ENCODE data around the gene P2RX6. TPM values are rescaled to one million over a fixed set of nuclear protein-coding genes. Genes with fewer than 3 reads are reported as not detected.

P2RX6 gene
- total and polyA plus RNA-seq, 9 of the 15 experiments (the other 6 are each of a cell fraction or from before 2014, with no cell fraction given) = 0.01 to 3.9 (median 1.5) TPM; not detected in 1

DNA sequence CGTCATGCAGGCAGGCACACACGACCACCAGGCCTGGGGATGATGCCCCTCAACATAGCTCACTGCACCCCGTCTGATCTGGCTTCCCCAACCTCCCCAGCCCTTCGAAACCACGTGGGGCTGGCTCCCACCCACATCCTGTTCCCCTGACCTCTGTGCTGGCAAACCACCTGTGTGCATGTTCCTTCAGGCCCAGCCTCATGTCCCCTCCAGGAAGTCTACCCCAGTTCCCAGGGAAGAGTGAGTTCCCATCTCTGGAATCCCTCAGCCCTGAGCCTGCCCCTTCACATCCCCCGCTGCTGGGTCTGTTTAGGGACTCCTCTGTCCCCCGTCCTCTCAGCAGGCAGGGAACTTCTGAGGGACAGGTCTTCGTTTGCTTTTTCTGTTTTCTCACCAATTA is 10.3 kb downstream of the P2RX6 start (continued):
- TF ChIP-seq ZNF512 (tag; IDR thresholded peaks at IDR 0.05) = no peak
- TF ChIP-seq, protein P1, sequence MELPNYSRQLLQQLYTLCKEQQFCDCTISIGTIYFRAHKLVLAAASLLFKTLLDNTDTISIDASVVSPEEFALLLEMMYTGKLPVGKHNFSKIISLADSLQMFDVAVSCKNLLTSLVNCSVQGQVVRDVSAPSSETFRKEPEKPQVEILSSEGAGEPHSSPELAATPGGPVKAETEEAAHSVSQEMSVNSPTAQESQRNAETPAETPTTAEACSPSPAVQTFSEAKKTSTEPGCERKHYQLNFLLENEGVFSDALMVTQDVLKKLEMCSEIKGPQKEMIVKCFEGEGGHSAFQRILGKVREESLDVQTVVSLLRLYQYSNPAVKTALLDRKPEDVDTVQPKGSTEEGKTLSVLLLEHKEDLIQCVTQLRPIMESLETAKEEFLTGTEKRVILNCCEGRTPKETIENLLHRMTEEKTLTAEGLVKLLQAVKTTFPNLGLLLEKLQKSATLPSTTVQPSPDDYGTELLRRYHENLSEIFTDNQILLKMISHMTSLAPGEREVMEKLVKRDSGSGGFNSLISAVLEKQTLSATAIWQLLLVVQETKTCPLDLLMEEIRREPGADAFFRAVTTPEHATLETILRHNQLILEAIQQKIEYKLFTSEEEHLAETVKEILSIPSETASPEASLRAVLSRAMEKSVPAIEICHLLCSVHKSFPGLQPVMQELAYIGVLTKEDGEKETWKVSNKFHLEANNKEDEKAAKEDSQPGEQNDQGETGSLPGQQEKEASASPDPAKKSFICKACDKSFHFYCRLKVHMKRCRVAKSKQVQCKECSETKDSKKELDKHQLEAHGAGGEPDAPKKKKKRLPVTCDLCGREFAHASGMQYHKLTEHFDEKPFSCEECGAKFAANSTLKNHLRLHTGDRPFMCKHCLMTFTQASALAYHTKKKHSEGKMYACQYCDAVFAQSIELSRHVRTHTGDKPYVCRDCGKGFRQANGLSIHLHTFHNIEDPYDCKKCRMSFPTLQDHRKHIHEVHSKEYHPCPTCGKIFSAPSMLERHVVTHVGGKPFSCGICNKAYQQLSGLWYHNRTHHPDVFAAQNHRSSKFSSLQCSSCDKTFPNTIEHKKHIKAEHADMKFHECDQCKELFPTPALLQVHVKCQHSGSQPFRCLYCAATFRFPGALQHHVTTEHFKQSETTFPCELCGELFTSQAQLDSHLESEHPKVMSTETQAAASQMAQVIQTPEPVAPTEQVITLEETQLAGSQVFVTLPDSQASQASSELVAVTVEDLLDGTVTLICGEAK (IDR thresholded peaks at IDR 0.05) = no peak
- TF ChIP-seq, protein P1 (CRISPR knock-in tag; IDR thresholded peaks at IDR 0.05) = no peak
- TF ChIP-seq NCOA6 (IDR thresholded peaks at IDR 0.05) = no peak
- 0 out of 2 replicates have a peak, but pooled peaks have one; percentile 27 for TF ChIP-seq STAT6 (CRISPR knock-in tag; IDR thresholded peaks at IDR 0.05)
- TF ChIP-seq, protein P2, sequence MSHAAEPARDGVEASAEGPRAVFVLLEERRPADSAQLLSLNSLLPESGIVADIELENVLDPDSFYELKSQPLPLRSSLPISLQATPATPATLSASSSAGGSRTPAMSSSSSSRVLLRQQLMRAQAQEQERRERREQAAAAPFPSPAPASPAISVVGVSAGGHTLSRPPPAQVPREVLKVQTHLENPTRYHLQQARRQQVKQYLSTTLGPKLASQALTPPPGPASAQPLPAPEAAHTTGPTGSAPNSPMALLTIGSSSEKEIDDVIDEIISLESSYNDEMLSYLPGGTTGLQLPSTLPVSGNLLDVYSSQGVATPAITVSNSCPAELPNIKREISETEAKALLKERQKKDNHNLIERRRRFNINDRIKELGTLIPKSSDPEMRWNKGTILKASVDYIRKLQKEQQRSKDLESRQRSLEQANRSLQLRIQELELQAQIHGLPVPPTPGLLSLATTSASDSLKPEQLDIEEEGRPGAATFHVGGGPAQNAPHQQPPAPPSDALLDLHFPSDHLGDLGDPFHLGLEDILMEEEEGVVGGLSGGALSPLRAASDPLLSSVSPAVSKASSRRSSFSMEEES (CRISPR knock-in tag; IDR thresholded peaks at IDR 0.05) = no peak
- no peak for TF ChIP-seq TEAD4 (IDR thresholded peaks at IDR 0.05; ENCODE audit: low read length)
- peak; percentile 85; the same call in 1 of the 2 replicates for TF ChIP-seq TEAD4 (CRISPR knock-in tag; IDR thresholded peaks at IDR 0.05; ENCODE audit: borderline replicate concordance)
- TF ChIP-seq, protein P3, sequence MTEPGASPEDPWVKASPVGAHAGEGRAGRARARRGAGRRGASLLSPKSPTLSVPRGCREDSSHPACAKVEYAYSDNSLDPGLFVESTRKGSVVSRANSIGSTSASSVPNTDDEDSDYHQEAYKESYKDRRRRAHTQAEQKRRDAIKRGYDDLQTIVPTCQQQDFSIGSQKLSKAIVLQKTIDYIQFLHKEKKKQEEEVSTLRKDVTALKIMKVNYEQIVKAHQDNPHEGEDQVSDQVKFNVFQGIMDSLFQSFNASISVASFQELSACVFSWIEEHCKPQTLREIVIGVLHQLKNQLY (CRISPR knock-in tag; conservative IDR thresholded peaks at IDR 0.05) = 0 out of 4 replicates have a peak, but pooled peaks of 1 of the 2 experiments have one; percentile 38
- TF ChIP-seq SMARCB1 (IDR thresholded peaks at IDR 0.05; ENCODE audit: insufficient read length, low read depth) = no peak
- TF ChIP-seq SP2 (IDR thresholded peaks at IDR 0.05; ENCODE audit: extremely low read depth, low read depth, low read length, poor library complexity, severe bottlenecking) = no peak

Measured in K562 (cell line).